HG03095 (cell line): Measurements from ENCODE around the gene USP32.
A peak's percentile ranks its signal among the peaks of the same experiment; 100 is the strongest.

Source experiments
- ATAC-seq: cut with Tn5 transposase; IDR thresholded peaks from one replicate; pipeline ENCODE4 v1.9.1; 2021; ENCODE audit warnings: moderate library complexity; ENCODE audit not compliant: unreplicated experiment

The USP32 gene

DNA sequence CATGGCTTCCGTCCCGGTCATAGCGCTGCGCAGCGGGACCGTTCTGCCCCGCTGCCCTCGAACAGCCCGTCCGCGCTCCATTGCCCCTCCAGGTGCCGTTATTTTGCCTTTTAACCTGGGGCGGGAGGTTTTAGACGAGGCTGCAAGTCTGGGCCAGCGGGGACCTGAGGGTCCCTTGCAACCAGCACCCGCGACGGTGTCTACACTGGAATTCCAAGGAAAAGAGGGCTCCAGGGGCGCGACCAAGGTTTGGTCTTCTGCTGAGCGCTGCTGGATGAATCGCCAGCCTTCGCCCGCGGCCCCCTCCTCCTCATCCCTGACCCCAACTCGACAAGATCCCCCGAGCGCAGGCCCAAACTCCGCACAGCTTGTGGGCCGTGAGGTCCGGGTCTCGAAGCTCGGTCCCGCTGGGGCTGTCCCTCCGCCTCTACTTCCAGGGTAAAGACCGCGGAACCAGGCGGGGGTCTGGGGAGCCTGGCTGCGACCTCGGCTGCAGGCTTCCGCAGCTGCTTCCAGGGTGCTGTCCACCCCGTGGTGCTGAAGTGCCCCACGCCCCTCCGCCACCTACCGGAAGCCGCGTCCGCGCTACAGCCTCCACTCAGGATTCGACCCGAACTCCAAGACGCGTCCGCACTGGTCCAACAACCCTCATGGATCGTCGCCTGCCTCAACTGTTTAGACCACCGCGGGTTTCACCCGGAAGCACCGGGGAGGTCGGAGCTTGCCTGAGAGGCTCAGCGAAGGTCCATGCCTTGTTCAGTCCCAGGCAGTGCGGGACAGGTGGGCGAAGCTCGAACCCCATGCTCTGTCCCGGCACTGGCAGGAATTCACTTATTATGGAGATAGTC is 252.3 kb downstream of the USP32 start:
- ATAC-seq = no peak

DNA sequence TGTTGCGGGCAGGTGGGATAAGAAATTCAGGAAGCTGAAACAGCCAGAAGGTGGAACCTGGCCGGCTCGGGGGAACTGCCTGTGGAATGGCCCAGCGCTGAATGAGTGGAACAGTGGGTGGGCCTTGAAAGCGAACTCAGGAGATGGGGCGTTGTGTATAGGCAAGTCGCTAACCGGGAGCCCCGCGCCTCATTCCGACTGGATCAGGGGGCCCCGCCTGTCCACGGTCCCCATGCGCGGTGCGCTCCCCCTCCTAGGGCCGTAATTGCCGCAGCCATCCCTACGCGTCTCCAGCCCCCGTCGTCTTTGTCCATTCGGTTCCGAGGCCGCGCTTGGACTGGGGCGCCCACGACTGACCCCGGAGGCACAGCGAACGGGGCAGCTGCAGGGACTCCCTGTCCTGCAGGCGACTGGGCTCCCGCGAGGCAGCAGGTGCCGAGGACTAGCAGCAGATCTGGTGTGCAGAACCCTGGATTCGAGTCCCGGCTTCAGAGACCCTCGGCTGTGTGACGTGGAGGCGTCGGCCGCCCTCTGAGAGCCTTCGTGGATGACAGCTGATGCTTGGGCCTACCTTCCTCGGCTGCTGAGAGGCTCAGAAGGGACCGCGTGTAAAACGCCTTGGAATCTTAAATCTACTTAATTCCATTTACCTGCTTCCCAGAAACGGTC is 253.0 kb downstream of the USP32 start:
- ATAC-seq = no peak

DNA sequence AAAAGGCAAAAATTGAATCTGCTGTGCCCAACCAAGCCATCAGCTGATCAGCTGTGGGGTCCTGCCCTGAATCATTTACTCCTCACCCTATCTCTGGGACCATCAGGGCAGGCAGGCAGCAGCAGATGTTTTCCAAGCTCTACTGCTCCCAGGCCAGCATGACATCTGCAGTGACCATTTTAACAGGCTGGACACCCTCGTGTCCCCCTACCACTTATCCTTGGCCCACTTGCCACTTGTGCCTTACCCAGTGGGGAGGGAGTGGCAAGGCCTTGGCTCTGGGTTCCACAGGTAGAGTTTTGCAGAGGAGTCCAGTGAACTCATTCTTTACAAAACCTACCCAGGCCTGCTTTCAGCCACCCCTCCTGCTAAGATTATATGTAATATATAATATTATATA is 254.2 kb downstream of the USP32 start:
- no peak for ATAC-seq

DNA sequence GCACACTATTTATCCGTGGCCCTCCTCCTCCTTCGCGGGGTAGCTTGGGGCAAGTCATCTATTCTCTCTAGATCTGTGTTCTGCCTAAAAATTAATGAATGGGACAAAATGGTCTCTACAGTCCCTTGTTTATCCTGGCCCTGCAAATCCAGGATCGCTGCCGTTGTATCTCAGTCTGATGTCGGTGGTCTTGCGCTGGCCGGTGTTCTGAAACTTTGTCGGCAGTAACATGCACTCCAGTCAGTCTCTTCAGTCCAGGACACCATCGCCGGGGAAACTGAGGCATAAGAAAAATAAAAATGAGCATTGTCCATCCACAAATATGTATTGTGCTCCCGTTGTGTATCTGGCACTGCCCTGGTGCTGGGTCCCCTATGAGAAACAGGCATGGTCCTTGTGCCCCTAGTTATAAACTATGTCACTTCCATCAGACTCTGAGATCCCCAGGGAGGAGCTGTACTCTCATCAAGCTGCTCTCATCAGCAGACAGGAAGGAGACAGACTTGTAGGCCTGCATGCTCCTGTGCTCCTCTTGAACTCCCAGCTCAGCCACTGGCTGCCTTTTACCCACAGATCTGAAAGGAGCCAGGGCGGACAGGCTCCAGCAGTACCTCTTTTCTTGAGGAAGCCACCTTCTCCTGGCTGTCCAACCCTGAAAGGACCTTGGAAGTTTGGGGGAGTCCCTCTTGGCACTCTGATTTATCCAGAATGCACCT is 255.8 kb downstream of the USP32 start:
- ATAC-seq = no peak

DNA sequence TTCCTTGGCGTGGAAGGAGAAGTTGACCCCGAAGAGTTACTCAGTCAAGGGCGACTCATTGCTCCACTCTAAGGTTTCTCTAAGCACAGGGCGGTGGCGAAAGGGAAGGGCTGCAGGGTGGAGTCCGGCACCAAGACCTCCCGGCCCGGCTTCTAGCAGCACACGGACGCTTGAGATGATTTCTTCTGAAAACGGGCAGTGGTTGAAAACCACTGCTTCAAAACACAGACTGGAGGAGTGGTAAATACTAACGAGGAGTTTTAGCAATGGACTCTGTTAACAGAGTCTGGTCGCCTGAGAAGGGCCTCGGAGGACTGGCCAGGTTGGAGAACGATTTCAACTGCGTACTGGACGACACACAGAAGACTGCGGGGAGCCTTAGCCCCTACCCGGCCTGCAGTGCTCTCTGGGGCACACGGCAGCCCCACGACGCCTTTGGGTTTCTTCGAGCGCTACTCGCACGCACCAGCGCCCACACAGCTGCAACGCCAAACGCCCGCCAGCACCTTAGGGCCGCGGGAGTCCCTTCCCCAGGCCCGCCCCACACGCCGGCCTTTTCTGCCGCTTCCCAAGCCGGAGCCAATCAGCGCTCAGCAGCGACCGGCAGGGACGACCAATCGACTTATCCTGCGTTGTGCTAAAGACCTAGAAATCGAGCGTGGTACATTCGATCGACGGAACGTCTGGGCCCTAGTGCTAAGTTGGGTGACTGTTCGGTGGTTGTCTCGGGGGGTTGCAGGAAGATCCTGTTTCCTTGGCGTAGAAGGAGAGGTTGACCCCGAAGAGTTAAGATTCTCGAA is 256.6 kb downstream of the USP32 start:
- ATAC-seq = peak; percentile 82

DNA sequence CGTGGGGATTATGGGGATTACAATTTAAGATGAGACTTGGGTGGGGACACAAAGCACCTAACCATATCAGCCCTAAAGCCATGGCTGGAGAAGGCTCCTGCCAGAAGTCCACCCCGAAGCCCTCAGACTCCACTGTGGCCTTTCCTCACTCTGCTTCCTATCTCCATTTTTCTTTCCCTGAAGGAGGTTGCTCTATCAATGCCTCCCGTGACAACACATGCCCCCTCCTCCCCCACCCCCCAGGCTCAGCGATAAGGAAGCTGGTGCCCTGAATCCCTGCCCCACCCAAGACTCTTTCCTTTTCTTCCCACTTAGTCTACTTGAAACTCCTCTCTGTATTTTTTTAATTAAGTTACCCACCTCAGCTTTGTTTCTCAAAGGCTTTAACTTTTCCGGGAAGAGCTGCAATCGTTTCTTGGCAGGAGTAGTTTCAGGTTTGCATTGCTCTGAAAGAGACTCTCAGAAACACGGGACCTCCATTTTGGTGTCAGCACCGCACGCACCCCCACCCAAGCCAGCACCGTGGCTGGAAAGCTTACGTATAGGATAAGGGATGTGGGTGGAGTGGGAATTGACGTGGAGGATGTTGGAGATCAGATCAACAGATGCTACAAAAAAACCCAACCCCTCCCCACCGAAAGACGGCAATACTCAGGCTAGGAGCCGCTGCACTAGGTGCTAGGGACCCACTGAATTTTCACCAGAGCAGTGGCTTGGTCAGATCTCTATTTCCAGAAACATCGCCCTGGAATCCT is 257.4 kb downstream of the USP32 start:
- no peak for ATAC-seq

DNA sequence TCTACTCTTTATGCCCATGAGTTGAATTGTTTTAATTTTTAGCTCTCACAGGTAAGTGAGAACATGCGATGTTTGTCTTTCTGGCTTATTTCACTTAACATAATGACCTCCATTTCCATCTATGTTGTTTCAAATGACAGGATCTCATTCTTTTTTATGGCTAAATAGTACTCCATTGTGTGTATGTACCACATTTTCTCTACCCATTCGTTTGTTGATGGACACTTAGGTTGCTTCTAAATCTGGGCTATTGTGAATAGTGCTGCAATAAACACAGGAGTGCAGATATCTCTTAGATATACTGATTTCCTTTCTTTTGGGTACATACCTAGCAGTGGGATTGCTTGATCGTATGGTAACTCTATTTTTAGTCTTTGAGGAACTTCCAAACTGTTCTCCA is 261.5 kb downstream of the USP32 start:
- ATAC-seq = no peak

DNA sequence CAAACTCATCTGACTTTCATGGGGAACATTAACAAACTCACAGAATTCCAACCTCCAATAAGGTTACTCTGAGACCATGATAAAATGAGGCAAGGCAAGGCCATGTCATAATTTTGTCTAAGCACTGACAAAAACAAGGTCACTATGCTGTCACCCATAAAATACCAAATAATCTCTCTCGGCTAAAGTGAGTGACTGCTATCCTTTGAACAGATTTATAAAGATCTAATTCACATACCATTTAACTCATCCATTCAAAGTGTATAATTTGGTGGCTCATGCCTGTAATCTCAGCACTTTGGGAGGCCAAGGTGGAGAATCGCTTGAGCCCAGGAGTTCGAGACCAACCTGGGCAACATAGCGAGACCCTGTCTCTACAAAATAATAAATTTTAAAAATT is 262.8 kb downstream of the USP32 start:
- no peak for ATAC-seq
